ENCODE data around the gene UPK1B. TPM values are rescaled to one million over a fixed set of nuclear protein-coding genes. Genes with fewer than 3 reads are reported as not detected.

The UPK1B gene
- total RNA-seq: not detected in 2 replicates

GRCh38 chr3:119173325-119173724, at the start of gene UPK1B:
Gene UPK1B (plus strand): TSS chr3:119173598. CDS start chr3:119186742, 13,144 bp downstream.

DNA sequence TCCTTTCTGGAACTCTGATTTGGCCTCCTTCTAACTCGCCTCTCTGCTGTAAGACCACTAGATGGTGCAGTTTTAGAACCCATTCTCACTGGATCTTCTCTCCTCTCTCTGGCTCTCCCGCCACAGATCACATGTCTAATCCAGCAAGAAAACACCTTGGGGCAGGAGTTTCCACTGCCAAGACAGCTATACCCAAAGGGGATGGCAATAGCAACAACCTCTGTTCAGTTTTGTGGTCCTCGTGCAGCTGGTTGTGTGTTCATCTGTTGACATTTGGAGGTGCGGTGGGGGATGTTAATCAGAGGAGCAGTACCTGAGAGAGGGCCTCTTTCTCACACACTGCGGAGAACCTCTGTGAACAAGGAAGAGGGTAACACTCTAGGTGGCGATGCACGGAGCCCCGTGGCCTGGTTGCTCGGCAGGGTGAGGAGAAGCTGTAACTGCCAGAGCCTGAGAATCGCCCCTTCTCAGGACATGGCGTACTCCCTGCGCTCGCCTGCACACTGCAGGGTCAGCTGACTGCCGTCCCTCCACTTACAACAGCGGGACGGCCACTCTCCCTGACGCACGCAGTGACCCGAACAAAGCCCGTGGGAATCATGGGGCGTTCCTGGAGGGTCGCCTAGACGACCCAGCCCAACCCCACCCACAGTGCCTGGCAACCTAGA, 27.8 kb upstream of the UPK1B start, which contains the start of gene TEX55:
TEX55 (plus strand) TSS at position 666 of the 668 bp plus-strand sequence. CDS start 25 bp downstream, outside the sequence.

GRCh38 chr3:119240591-119241434, 67.4 kb downstream of the UPK1B start, which contains the start of gene B4GALT4:
Gene B4GALT4 (minus strand): TSS chr3:119240878. CDS start chr3:119230099, 10,779 bp downstream.

Other genes starting within 250 kb of the UPK1B start
- gene IGSF11, start 138.8 kb upstream of the UPK1B start, total RNA-seq: 0.14 TPM in 1 of 2 replicates, not detected in the other
- gene TEX55, start 27.4 kb upstream of the UPK1B start, total RNA-seq: not detected in 2 replicates
- 56.5 and 74.2 TPM in 2 replicates for gene B4GALT4, start 67.3 kb downstream of the UPK1B start, total RNA-seq
- 8.6 and 16.0 TPM in 2 replicates for gene ARHGAP31, start 120.8 kb downstream of the UPK1B start, total RNA-seq

Measured in smooth muscle cell of the umbilical artery (primary cell).